Thoracic aorta (tissue), 2 donors: ENCODE measurements around the gene TNS3. TPM values are rescaled to one million over a fixed set of nuclear protein-coding genes. Genes with fewer than 3 reads are reported as not detected.

Experiments used
- ATAC-seq: fragments of 150-250 bp; one replicate; pipeline ENCODE4 v1.8.0; 2017; ENCODE audit warnings: low read depth; ENCODE audit not compliant: insufficient number of reproducible peaks, low FRiP score
- DNase-seq: peaks from one replicate; pipeline ENCODE4 v3.0.0-alpha.2; 2020; ENCODE audit warnings: low spot score
- H3K27ac ChIP-seq, 2 donors: fragments of 200-600 bp; sonication (generic); 1 replicate in 1 of 2; 2 replicates in 1 of 2; pipeline ENCODE4 v1.5.1; 2016; ENCODE audit warnings: mild to moderate bottlenecking in 2 of 2, moderate library complexity in 2 of 2
- H3K27me3 ChIP-seq: fragments of 200-600 bp; sonication (generic); replicated peaks from 2 replicates; pipeline ENCODE4 v1.6.0; 2016; ENCODE audit warnings: mild to moderate bottlenecking; ENCODE audit not compliant: insufficient read depth
- H3K36me3 ChIP-seq: fragments of 200-600 bp; sonication (generic); one replicate; pipeline ENCODE4 v1.5.1; 2016
- H3K4me1 ChIP-seq, 2 donors: fragments of 200-600 bp; sonication (generic); 1 replicate in 1 of 2; 2 replicates in 1 of 2; pipeline versions ENCODE4 v1.5.1 to v1.6.0; 2016; ENCODE audit warnings: low read depth in 2 of 2, mild to moderate bottlenecking in 1 of 2; ENCODE audit not compliant: control insufficient read depth in 1 of 2
- H3K4me3 ChIP-seq: fragments of 200-600 bp; sonication (generic); 2 replicates; pipeline ENCODE4 v1.5.1; 2016; ENCODE audit warnings: mild to moderate bottlenecking
- H3K9me3 ChIP-seq: fragments of 200-600 bp; sonication (generic); 2 replicates; pipeline ENCODE4 v1.5.1; 2016
- CTCF ChIP-seq: fragments of 200-600 bp; sonication (generic); IDR thresholded peaks from one replicate; pipeline ENCODE4 v1.5.1; 2019; ENCODE audit warnings: antibody characterized with exemption
- total RNA-seq, 2 donors: library from RNA; depleted of rRNA; stranded (reverse); fragments of >200 nt; gene quantifications; one replicate each; pipeline versions ENCODE4 v1.1.0 to v1.2.3, GENCODE V29; 2016

Gene TNS3
- total RNA-seq, 2 donors from 2014 or later = 138 to 151 TPM

DNA sequence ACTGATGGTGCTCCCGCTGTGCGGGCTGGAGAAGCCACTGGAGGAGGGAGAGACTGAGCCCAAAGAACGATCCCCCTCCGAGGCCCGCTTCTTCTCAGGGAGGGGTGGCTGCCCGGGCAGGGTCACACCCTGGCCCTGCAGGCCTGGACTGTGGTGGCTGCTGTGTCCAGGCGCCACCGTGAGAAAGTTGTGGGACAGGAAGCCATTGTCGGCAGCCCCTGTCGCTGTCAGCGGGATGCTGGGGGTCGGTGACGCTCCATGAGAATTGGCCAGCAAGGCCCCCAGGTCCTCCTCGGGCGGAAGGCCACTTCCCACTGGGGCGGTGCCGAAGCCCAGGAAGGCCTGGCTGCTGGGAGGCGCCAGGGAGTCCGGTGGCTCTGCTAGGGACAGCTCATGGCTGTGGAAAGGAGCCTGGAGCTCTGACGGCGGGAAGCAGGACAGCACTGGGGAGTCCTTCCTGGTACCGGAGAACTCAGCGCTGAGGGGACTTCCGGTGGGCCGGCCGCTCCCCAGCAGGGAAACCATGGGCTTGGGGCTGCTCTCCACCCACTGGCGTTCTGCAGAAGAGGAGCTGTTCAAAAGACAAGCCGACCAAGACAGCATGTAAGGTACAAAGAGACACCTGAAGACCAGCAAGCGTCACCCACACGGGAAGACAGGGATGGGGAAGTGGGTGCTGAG is 278.8 kb downstream of the TNS3 start:
- TF ChIP-seq CTCF = no peak
- H3K27ac ChIP-seq = peak overlapping the region in 1 of 2 donors; percentile 23
- H3K36me3 ChIP-seq = peaks cover 25% of the 10 kb centered on the region
- no peaks in the 10 kb centered on the region for H3K9me3 ChIP-seq
- H3K4me1 ChIP-seq = peaks cover 0 to 22% of the 10 kb centered on the region in 2 donors
- no peak for DNase-seq
- H3K27me3 ChIP-seq = no peaks in the 10 kb centered on the region
- H3K4me3 ChIP-seq = no peak overlapping the region
- ATAC-seq = no peak

DNA sequence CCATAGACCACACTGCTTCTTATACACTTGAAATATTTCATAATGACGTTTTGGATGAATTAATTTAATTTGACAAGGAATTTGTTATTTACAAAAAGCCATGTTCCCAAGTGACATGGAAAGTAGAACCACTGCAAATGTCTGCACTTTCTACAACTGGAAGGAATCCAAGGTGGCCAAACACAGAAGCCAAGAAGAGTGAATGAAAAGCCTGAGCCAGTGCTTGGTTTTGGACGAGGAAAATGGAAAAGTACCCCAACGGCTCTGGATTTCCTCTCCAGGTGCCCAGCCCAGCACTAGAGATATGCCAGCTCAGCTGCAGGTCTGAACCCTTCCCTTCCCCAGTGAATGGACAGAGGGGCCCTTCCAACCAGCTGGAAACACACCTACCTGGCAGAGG is 279.4 kb downstream of the TNS3 start:
- no peak overlapping the region for H3K4me3 ChIP-seq
- H3K36me3 ChIP-seq = peaks cover 25% of the 10 kb centered on the region
- H3K4me1 ChIP-seq = peaks cover 0 to 22% of the 10 kb centered on the region in 2 donors
- TF ChIP-seq CTCF = no peak
- ATAC-seq (no peak), DNase-seq (no peak)
- H3K27ac ChIP-seq = peak overlapping the region in 1 of 2 donors; percentile 23
- no peaks in the 10 kb centered on the region for H3K27me3 ChIP-seq
- H3K9me3 ChIP-seq = no peaks in the 10 kb centered on the region

DNA sequence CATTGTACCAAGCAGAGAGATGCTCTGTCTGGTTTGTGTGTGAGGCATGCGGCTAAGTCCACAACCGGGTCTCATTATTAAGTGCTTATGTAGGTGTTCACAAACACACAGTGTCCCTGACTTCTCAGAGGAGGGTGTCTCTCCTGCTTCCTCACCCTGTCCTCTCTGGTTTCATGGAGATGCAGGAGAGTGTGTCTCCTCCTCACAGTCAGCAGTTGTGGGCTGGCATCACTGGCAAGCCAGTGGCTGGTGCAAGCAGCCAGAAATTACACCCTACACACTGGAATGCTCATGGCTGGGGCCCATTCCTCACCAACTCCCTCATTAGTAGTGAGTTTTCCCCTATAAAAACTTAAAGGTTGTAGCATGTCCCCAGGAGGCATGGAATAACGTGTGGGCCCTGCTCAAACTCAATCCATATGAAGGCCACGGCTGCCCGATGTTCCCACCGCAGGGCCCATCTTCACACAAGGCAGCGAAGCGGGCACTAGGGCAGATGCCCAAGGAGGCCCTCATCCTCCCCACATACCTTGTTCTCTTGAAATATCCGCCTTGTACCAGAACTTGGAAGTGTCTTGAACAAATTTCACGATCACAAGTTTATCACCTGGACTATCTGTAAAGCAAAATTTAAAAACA is 280.1 kb downstream of the TNS3 start:
- ATAC-seq = no peak
- TF ChIP-seq CTCF = no peak
- peaks cover 25% of the 10 kb centered on the region for H3K36me3 ChIP-seq

GRCh38 chr7:47301105-47301477 is 280.8 kb downstream of the TNS3 start:
- DNase-seq = no peak
- Histone ChIP-seq H3K9me3 (no peaks in the 10 kb centered on the region), H3K27me3 (no peaks in the 10 kb centered on the region), H3K4me3 (no peak overlapping the region), H3K27ac (no peak overlapping the region), H3K4me1 (peaks cover 0 to 23% of the 10 kb centered on the region in 2 donors), H3K36me3 (peaks cover 25% of the 10 kb centered on the region)
- ATAC-seq = no peak
- no peak for TF ChIP-seq CTCF

More for the DNA sequence above, 280.1 kb downstream of the TNS3 start:
- Histone ChIP-seq H3K27me3 (no peaks in the 10 kb centered on the region), H3K4me1 (peaks cover 0 to 22% of the 10 kb centered on the region in 2 donors), H3K4me3 (no peak overlapping the region), H3K9me3 (no peaks in the 10 kb centered on the region), H3K27ac (peak overlapping the region in 1 of 2 donors; percentile 34)
- no peak for DNase-seq

DNA sequence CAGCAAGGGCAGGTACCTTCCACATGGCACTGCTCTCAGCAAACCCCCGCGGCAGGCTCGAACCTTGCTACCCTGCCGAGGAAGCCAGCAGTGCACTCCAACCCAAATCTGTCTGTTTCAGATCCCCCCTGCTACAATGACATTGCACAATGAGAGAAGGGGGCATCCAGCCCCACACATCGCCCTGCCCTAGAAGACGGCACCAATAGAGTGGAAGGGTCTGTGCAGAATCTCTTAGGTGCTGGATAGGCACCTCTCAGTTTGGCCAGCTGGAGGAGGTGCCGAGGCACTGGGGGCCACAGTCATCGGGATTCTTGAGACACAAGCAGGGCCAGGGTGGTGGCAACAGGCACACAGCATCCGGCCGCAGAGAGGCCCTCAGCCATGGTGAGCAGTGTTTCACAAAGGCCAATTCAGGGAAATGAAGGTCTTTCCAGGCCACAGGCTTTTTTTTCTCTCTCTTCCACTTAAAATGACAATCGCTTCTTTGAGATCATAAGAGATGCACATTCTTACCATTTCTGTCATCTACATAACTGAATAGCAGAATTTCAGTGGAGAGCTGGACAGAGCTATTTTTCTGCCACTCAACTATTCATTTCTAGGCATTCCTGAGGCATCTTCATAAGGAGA is 281.3 kb downstream of the TNS3 start:
- peaks cover 25% of the 10 kb centered on the region for H3K36me3 ChIP-seq
- DNase-seq (no peak), ATAC-seq (no peak)
- no peak overlapping the region for H3K27ac ChIP-seq
- H3K4me3 ChIP-seq = no peak overlapping the region
- no peak for TF ChIP-seq CTCF
- no peaks in the 10 kb centered on the region for H3K27me3 ChIP-seq
- H3K4me1 ChIP-seq = peaks cover 0 to 28% of the 10 kb centered on the region in 2 donors
- no peaks in the 10 kb centered on the region for H3K9me3 ChIP-seq
